Neural cell (in vitro differentiated cells): ENCODE results near the gene ELP5. TPM values are rescaled to one million over a fixed set of nuclear protein-coding genes. Genes with fewer than 3 reads are reported as not detected.

Experiments used
- H2AFZ ChIP-seq: fragments of 200-600, 300-800 bp; sonication (generic), shearing (Covaris generic); 2 replicates; pipeline ENCODE4 v1.6.0; 2014; ENCODE audit warnings: low read depth, mild to moderate bottlenecking, antibody characterized with exemption, low read length, moderate library complexity
- H3F3A ChIP-seq: fragments of 200-600 bp; shearing (Covaris generic); 2 replicates; pipeline ENCODE4 v1.6.1; 2016; ENCODE audit warnings: mild to moderate bottlenecking, moderate library complexity, mixed read lengths, antibody characterized with exemption, low read length; ENCODE audit not compliant: insufficient read depth, poor library complexity, severe bottlenecking
- H3K27ac ChIP-seq: fragments of 200-600, 300-800 bp; sonication (generic), shearing (Covaris generic); 2 replicates; pipeline ENCODE4 v1.5.1; 2014; ENCODE audit warnings: mild to moderate bottlenecking, low read length, moderate library complexity
- H3K27me3 ChIP-seq: fragments of 300-800, 200-600 bp; sonication (generic), shearing (Covaris generic); 2 replicates; pipeline ENCODE4 v1.6.0; 2014; ENCODE audit warnings: mild to moderate bottlenecking, low read depth, low read length, moderate library complexity; ENCODE audit not compliant: insufficient read depth
- H3K36me3 ChIP-seq: fragments of 300-800, 200-600 bp; sonication (generic), shearing (Covaris generic); 2 replicates; pipeline ENCODE4 v1.5.1; 2014; ENCODE audit warnings: mild to moderate bottlenecking, antibody characterized with exemption, low read length, moderate library complexity; ENCODE audit not compliant: insufficient read depth
- H3K4me2 ChIP-seq: fragments of 300-800, 200-600 bp; sonication (generic), shearing (Covaris generic); 2 replicates; pipeline ENCODE4 v1.6.0; 2014; ENCODE audit warnings: mild to moderate bottlenecking, low read length
- H3K4me3 ChIP-seq: fragments of 300-800, 200-600 bp; sonication (generic), shearing (Covaris generic); 2 replicates; pipeline ENCODE4 v1.5.1; 2014; ENCODE audit warnings: mild to moderate bottlenecking, low read length, moderate library complexity
- H3K79me2 ChIP-seq: fragments of 200-600 bp; shearing (Covaris generic); replicated peaks from 2 replicates; pipeline ENCODE4 v1.6.0; 2014; ENCODE audit warnings: mild to moderate bottlenecking, low read length, moderate library complexity; ENCODE audit not compliant: insufficient read depth
- H3K9ac ChIP-seq: fragments of 300-800, 200-600 bp; sonication (generic), shearing (Covaris generic); 2 replicates; pipeline ENCODE4 v1.6.1; 2016; ENCODE audit warnings: mild to moderate bottlenecking, low read length, mixed read lengths
- H3K9me2 ChIP-seq: fragments of 200-600 bp; shearing (Covaris generic); 2 replicates; pipeline ENCODE4 v1.6.1; 2016; ENCODE audit warnings: mild to moderate bottlenecking, low read length, mixed read lengths; ENCODE audit not compliant: insufficient read depth
- H3K9me3 ChIP-seq: fragments of 200-600, 300-800 bp; sonication (generic), shearing (Covaris generic); 2 replicates; pipeline ENCODE4 v1.6.1; 2016; ENCODE audit warnings: mild to moderate bottlenecking, mixed run types, low read length, moderate library complexity, mixed read lengths
- H4K20me1 ChIP-seq: fragments of 200-600 bp; shearing (Covaris generic); 2 replicates; pipeline ENCODE4 v1.6.1; 2016; ENCODE audit warnings: mild to moderate bottlenecking, mixed run types; ENCODE audit not compliant: insufficient read depth
- EP300 ChIP-seq: fragments of 450-650 bp; conservative IDR thresholded peaks from 2 replicates; pipeline ENCODE4 v1.6.1; 2014; ENCODE audit warnings: antibody characterized with exemption, mild to moderate bottlenecking, moderate library complexity; ENCODE audit not compliant: poor library complexity, severe bottlenecking
- EZH2 ChIP-seq: fragments of 200-600, 300-800 bp; shearing (Covaris generic), sonication (generic); IDR thresholded peaks from 2 replicates; pipeline ENCODE4 v1.6.1; 2014; ENCODE audit warnings: antibody characterized with exemption, low read length, borderline replicate concordance, mild to moderate bottlenecking; ENCODE audit not compliant: insufficient read depth, poor library complexity, severe bottlenecking
- MXI1 ChIP-seq: fragments of 450-650 bp; conservative IDR thresholded peaks from 2 replicates; pipeline ENCODE4 v1.6.1; 2014; ENCODE audit warnings: antibody characterized with exemption, mild to moderate bottlenecking; ENCODE audit not compliant: poor library complexity, severe bottlenecking
- POLR2AphosphoS5 ChIP-seq: IDR thresholded peaks from 2 replicates; pipeline ENCODE4 v1.6.1; 2012
- RAD21 ChIP-seq: fragments of 450-650 bp; conservative IDR thresholded peaks from 2 replicates; pipeline ENCODE4 v1.6.1; 2014; ENCODE audit warnings: antibody characterized with exemption, mild to moderate bottlenecking, moderate library complexity
- REST ChIP-seq: IDR thresholded peaks from 2 replicates; pipeline ENCODE4 v1.6.1; 2012; ENCODE audit warnings: borderline replicate concordance
- SMC3 ChIP-seq: fragments of 450-650 bp; conservative IDR thresholded peaks from 2 replicates; pipeline ENCODE4 v1.6.1; 2014; ENCODE audit warnings: antibody characterized with exemption, mild to moderate bottlenecking, moderate library complexity; ENCODE audit not compliant: poor library complexity
- TAF1 ChIP-seq: IDR thresholded peaks from 2 replicates; pipeline ENCODE4 v1.6.1; 2012; ENCODE audit warnings: low read depth
- polyA plus RNA-seq: library from polyadenylated mRNA; depleted of rRNA; stranded (reverse); fragments of >200 nt; gene quantifications from 2 replicates; pipeline ENCODE4 v1.2.3, GENCODE V29; 2014
- TF ChIP-seq, protein P1 (sequence below): fragments of 450-650 bp; IDR thresholded peaks from 2 replicates; pipeline ENCODE4 v1.5.1; 2014; ENCODE audit warnings: antibody characterized with exemption, mild to moderate bottlenecking, moderate library complexity; ENCODE audit not compliant: poor library complexity, severe bottlenecking

ELP5 gene
- polyA plus RNA-seq, 1 donor from 2014 or later: 82.7 TPM

DNA sequence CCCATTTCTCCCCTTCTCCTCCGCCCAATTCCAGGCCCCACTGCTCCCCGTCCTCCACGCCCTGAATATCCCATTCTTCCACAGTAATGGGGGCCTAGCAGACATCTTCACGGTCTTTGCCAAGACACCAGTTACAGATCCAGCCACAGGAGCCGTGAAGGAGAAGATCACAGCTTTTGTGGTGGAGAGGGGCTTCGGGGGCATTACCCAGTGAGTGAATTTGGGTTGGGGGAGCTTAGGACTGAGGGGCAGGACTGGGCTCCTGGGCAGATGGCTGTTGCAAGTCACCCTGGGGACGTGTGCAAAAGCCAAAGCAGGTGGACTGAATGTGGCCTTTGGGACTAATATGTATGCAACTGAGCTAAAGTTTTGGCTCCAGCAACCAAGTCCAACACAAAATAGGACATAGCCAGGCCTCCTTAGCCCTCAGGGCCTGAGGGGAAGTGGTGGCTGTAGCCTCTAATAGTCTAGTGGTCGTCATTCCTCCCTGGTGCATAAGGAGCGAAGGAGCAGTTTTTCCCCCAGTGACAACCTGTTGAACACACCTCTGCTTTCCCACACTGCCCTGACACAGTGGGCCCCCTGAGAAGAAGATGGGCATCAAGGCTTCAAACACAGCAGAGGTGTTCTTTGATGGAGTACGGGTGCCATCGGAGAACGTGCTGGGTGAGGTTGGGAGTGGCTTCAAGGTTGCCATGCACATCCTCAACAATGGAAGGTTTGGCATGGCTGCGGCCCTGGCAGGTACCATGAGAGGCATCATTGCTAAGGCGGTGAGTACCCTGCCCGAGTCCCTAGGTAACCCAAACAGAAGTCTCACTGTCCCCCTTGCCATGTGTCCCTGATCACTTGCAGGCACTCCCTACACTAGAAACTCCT is 29.7 kb upstream of the ELP5 start:
- no peaks in the 10 kb centered on the region for H4K20me1 ChIP-seq
- no peak overlapping the region for H3K4me3 ChIP-seq
- H3K4me2 ChIP-seq: no peak overlapping the region
- TF ChIP-seq, protein P1, sequence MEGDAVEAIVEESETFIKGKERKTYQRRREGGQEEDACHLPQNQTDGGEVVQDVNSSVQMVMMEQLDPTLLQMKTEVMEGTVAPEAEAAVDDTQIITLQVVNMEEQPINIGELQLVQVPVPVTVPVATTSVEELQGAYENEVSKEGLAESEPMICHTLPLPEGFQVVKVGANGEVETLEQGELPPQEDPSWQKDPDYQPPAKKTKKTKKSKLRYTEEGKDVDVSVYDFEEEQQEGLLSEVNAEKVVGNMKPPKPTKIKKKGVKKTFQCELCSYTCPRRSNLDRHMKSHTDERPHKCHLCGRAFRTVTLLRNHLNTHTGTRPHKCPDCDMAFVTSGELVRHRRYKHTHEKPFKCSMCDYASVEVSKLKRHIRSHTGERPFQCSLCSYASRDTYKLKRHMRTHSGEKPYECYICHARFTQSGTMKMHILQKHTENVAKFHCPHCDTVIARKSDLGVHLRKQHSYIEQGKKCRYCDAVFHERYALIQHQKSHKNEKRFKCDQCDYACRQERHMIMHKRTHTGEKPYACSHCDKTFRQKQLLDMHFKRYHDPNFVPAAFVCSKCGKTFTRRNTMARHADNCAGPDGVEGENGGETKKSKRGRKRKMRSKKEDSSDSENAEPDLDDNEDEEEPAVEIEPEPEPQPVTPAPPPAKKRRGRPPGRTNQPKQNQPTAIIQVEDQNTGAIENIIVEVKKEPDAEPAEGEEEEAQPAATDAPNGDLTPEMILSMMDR: no peak
- TF ChIP-seq EZH2 (no peak), POLR2AphosphoS5 (no peak), TAF1 (no peak), EP300 (no peak), MXI1 (no peak), REST (no peak), SMC3 (no peak), RAD21 (no peak)
- H3K9me2 ChIP-seq: no peaks in the 10 kb centered on the region
- no peaks in the 10 kb centered on the region for H3K27me3 ChIP-seq
- H3K79me2 ChIP-seq: peaks cover 19% of the 10 kb centered on the region
- H3F3A ChIP-seq: no peaks in the 10 kb centered on the region
- no peak overlapping the region for H2AFZ ChIP-seq
- H3K36me3 ChIP-seq: no peaks in the 10 kb centered on the region
- H3K27ac ChIP-seq: no peak overlapping the region
- H3K9ac ChIP-seq: no peak overlapping the region
- H3K9me3 ChIP-seq: no peaks in the 10 kb centered on the region

DNA sequence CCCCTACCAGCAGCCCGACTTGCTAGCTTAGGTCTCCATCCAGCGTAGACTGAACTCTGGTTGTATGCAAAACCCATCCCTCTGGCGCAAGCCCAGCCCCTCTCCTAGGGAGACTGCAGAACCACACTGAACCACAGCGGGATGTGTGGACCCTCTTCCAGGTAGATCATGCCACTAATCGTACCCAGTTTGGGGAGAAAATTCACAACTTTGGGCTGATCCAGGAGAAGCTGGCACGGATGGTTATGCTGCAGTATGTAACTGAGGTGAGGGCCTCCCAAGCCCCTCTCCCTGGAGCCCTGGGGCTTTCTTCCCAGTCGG is 29.1 kb upstream of the ELP5 start:
- H3K27ac ChIP-seq: no peak overlapping the region
- H3K9ac ChIP-seq: no peak overlapping the region
- H3K79me2 ChIP-seq: peaks cover 15% of the 10 kb centered on the region
- TF ChIP-seq REST (no peak), SMC3 (no peak), EZH2 (no peak), RAD21 (no peak), EP300 (no peak), TAF1 (no peak)
- TF ChIP-seq, protein P1: no peak
- H3K27me3 ChIP-seq: no peaks in the 10 kb centered on the region
- H3K4me2 ChIP-seq: no peak overlapping the region
- no peaks in the 10 kb centered on the region for H3K9me2 ChIP-seq
- no peaks in the 10 kb centered on the region for H3F3A ChIP-seq
- no peaks in the 10 kb centered on the region for H3K36me3 ChIP-seq
- H4K20me1 ChIP-seq: no peaks in the 10 kb centered on the region
- H2AFZ ChIP-seq: no peak overlapping the region
- H3K9me3 ChIP-seq: no peaks in the 10 kb centered on the region
- no peak overlapping the region for H3K4me3 ChIP-seq
